Subcutaneous adipose tissue (tissue), 4 donors: ENCODE results near the gene PTPRG. TPM values are rescaled to one million over a fixed set of nuclear protein-coding genes. Genes with fewer than 3 reads are reported as not detected.

Experiments
- CTCF ChIP-seq: fragments of 450-650 bp; IDR thresholded peaks from one replicate; pipeline ENCODE4 v1.5.1; 2016; ENCODE audit warnings: low read depth, mild to moderate bottlenecking, control low read depth, antibody characterized with exemption, moderate library complexity
- total RNA-seq, 4 donors: library from RNA; depleted of rRNA; stranded (reverse); fragments of >200 nt; gene quantifications; one replicate each; pipeline ENCODE4 v1.1.0, GENCODE V29; 2016

PTPRG gene
- total RNA-seq, 4 donors from 2014 or later = 115 to 164 (median 159) TPM

- TF ChIP-seq CTCF = no peak
Measured at GRCh38 chr3:61563313-61564271, 2.2 kb downstream of the PTPRG start.

- TF ChIP-seq CTCF = no peak
Measured at GRCh38 chr3:61564395-61565059, 3.2 kb downstream of the PTPRG start.

GRCh38 chr3:61565569-61565968 lies 4.2 kb downstream of the PTPRG start:
- no peak for TF ChIP-seq CTCF

GRCh38 chr3:61568127-61568526 lies 6.8 kb downstream of the PTPRG start:
- no peak for TF ChIP-seq CTCF

- no peak for TF ChIP-seq CTCF
Measured at GRCh38 chr3:61569856-61570580, 8.6 kb downstream of the PTPRG start.

- TF ChIP-seq CTCF = no peak
Measured at GRCh38 chr3:61570813-61571212, 9.4 kb downstream of the PTPRG start.
